Stimulated activated CD4-positive, alpha-beta T cell treated with anti-CD3 and anti-CD28 coated beads, TNF-alpha, amount 100 ng/mL, for 1 hour (primary cell): ENCODE measurements around the gene RPH3AL.
A peak's percentile ranks its signal among the peaks of the same experiment; 100 is the strongest.

Experiments
- DNase-seq, 3 donors: peaks; one replicate each; pipeline ENCODE4 v3.0.0-alpha.2; 2020; ENCODE audit warnings: low read depth in 3 of 3, low spot score in 1 of 3

The RPH3AL gene, protein sequence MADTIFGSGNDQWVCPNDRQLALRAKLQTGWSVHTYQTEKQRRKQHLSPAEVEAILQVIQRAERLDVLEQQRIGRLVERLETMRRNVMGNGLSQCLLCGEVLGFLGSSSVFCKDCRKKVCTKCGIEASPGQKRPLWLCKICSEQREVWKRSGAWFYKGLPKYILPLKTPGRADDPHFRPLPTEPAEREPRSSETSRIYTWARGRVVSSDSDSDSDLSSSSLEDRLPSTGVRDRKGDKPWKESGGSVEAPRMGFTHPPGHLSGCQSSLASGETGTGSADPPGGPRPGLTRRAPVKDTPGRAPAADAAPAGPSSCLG

GRCh38 chr17:352421-353212, at the start of gene RPH3AL:
RPH3AL (minus strand) TSS chr17:352807; CDS start chr17:327543, 25,264 bp downstream.
- DNase-seq: no peak

- DNase-seq: no peak
Observed at GRCh38 chr17:400257-400656, 47.6 kb upstream of the RPH3AL start.

- DNase-seq: no peak
Observed at GRCh38 chr17:396788-397187, 44.2 kb upstream of the RPH3AL start.

GRCh38 chr17:395974-396373, 43.4 kb upstream of the RPH3AL start:
- no peak for DNase-seq

DNA sequence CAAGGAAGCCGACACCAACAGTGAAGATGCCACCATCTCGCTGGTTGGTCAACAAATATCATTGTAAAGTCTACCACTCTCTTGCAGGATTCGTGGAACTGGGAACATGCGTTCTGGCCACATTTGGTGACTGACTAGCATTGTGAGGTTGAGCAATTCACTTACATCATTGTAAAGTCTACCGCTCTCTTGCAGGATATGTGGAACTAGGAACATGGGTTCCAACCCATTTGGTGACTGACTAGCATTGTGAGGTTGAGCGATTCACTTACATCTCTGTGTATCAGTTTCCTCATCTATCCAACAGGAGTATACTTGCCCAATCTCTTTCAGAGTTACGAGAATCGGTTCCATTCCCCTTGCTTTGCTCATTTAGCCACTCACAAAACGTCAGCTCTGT, 42.6 kb upstream of the RPH3AL start:
- DNase-seq: no peak

GRCh38 chr17:394718-395095, 42.1 kb upstream of the RPH3AL start:
- no peak for DNase-seq

DNA sequence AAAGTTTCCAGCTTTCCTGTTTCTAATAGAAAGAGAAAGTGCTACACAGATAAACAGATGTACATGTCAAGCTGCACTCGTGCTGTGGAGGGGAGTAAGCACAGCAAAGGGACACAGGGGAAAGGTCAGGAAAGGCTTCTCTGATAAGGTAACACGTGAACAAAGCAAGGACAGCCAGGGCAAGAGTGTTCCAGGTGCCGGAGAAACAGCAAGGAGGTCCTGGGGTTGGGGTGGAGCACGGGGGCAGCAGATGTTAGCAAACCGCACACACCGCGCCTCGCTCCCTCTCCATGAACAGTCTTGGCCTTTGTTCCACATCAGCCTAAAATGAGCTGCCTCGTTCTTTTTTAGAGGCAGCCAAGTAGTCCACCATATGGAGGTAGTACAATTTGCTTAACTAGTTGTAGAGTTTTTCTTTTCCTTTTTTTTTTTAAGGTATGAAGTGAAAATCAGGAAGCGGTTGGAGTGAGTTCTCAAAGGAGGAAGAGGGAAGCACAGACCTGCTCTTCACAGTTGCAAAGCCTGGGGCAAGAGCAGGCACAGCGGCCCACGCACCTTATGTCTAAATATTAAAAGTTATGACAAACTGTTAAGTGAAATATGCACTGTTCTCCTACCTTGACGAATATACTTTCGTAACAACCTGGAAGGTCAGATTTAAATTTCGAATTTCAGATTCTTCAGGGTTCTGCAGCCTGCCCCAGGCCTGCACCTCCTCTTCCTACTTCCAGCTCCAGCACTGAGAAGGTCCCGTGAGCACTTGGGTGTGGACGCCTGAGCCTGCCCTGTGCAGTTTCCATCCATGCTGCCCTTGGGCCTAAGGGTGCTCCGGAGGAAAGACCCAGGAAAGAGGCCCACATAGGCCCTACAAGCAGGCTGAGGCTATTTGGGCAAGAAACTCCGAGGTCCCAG, 41.5 kb upstream of the RPH3AL start:
- no peak for DNase-seq

DNA sequence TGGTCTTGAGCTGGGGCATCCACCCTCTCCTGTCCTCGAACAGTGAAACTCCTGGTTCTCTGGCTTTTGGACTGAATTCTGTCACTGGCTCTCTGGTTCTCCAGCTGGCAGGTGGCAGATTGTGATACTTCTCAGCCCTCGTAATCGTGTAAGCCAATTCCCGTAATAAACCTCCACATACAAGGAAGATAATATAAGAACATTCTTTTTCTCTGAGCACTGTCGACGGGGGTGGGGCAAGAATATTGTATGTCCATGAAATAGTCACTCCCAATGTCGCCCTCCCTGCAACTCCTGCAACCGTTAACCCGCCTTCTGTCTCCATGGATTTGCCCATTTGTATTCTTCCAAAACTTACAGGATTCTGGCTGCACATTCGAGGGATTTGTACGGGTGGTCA, 39.2 kb upstream of the RPH3AL start:
- DNase-seq: no peak

DNA sequence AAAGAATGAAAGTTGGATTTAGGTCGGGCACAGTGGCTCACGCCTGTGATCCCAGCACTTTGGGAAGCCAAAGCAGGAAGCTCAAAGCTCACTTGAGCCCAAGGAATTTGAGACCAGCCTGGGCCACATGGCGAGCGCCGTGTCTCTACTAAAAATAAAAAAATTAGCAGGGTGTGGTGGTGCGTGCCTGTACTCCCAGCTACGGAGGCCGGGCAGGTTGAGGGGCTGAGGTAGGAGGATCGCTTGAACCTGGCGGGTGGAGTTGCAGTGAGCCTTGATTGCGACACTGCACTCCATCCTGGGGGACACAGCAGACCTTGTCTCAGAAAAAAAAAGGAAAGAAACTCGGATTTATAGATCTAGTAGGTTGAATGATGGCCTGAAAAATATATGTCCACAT, 37.4 kb upstream of the RPH3AL start:
- DNase-seq: no peak

GRCh38 chr17:388087-388486, 35.5 kb upstream of the RPH3AL start:
- no peak for DNase-seq

DNA sequence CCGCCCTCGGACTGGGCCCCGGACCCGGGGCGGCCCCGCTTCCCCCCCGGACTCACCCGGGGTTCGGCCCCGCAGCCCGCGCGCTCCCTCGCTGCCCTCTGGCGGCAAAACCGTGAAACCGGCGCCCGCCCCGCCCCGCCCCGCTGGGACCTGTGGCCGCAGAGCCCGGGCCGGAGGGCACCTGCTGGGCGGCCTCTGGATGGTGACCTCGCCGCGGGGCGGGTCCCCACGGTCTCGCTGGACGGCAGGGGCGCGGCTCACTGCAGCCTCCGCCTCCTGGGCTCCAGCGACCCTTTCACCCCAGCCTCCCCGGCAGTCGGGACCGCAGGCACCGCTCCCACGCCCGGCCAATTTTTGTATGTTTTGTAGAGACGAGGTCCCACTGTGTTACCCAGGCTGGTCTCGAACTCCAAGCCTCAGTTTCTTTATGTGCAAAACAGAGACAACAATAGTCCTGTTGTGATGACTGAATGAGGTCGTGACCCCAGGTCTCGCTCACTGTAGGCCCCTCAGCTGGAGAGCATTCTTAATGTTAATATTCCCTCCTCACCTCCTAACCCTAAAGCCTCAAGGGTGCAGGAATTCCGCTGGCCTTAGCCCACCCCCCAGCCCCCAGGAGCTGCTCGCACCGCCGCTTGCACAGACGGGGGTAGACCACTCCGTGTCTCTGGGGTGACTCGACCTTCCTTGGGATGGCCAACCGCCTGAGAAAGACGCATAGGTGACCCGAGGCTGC, 33.7 kb upstream of the RPH3AL start:
- peak in 2 of 3 donors; percentile 41 to 66 for DNase-seq

DNA sequence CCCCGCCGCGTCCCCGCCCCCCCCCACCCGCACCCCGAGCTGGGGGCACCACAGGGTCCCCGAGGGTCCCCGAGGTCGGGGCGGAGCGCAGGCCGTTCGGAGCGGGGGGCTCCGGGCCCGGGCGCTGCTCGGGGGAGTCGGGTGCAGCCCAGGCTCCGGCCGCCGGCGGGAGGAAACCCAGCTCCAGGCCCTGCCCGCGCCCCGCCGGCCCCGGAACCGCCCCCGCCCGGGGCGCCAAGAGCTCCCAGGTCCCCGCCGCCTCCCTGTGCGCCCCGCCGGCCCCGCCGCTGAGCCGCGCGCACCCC, 33.2 kb upstream of the RPH3AL start:
- no peak for DNase-seq

- peak in 1 of 3 donors; percentile 4 for DNase-seq
Observed at GRCh38 chr17:385178-385835, 32.7 kb upstream of the RPH3AL start.

- no peak for DNase-seq
Observed at GRCh38 chr17:384622-385177, 32.1 kb upstream of the RPH3AL start.

DNA sequence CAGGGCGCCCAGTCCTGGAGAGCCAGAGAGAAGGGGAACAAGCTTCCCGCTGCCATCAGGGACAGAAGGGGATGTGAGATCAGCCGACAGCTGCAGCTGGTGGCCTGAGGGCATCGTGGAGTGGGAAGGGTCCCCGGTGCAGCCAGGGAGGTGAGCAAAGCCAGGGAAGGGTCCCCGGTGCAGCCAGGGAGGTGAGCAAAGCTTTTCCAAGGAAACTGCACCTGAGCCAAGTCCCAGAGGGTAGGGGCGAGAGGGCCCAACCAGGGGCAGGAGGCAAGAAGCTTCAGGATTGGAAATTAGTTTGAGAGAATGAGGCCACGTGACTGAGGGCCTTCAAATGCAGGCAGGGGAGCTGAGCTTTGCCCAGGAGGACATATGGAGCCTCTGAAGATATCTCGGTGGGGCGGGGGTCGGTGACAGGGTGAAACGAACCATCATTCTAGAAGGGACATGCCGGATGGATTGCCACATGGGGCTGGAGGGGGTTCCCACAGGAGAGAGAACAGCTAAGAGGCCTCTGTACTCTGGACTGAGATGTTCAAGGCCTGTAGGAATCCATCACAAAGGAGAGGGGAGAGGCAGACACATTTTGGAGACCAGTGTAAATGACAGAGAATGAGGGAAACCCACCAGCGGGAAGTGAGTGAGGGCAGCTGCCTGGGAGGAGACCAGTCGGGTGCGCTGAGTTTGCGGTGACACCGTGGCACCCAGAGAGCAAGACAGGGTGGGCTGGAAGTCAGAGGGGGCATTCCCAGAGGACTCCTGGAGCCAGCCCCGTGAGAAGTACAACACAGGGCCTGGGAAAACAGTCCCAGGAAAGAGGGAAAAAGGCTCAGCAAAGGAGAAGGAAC, 31.4 kb upstream of the RPH3AL start:
- no peak for DNase-seq

- DNase-seq: no peak
Observed at GRCh38 chr17:382644-383533, 30.3 kb upstream of the RPH3AL start.

GRCh38 chr17:381941-382643, 29.5 kb upstream of the RPH3AL start:
- no peak for DNase-seq

DNA sequence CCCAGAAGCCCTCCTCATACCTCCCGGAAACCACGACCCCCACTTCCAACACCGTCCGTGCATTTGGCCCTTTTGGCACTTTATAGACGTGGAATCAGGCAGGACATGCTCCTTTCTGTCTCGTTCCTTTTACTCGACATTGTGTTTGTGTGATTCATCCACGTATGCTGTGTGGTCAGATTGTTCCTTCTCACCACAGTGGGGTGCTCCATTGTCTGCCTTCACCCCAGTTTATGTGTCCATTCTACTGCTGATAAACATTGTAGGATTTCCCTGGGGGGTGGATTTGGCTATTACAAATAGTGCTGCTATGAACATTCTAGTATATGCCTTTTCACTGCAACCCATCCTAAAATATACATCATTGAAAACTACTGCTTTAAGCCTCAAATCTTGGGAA, 28.9 kb upstream of the RPH3AL start:
- no peak for DNase-seq
